HG03457 (cell line): ENCODE data around the gene ALG1.
A peak's percentile ranks its signal among the peaks of the same experiment; 100 is the strongest.
"Not testable (repeated sequence)": the region's sequence is repeated elsewhere in the genome, so short reads cannot be mapped to it uniquely, and the experiment has no call there.

Source experiments
- ATAC-seq: cut with Tn5 transposase; IDR thresholded peaks from one replicate; pipeline ENCODE4 v1.9.1; 2021; ENCODE audit warnings: moderate number of reproducible peaks; ENCODE audit not compliant: unreplicated experiment

The ALG1 gene

DNA sequence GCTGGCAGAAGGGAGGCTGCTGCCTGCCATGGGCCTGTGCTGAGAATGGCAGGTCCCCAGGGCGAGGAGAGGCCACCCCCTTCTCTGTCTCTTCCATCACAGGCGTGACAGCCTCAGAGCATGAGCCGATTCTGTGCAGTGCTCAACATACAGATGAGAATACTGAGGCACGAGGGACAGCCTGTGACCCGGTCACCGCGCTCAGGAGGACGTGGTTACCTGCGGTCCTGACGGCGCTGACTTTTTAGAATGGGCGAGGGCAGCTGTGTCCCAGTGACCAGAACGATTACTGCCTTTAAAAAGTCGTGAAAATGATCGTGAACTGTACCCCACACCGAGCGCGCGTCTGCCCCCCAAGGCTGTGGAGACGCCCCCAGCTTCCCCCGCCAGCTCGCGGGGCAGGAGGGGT is 25.4 kb downstream of the ALG1 start:
- ATAC-seq = not testable (repeated sequence)

DNA sequence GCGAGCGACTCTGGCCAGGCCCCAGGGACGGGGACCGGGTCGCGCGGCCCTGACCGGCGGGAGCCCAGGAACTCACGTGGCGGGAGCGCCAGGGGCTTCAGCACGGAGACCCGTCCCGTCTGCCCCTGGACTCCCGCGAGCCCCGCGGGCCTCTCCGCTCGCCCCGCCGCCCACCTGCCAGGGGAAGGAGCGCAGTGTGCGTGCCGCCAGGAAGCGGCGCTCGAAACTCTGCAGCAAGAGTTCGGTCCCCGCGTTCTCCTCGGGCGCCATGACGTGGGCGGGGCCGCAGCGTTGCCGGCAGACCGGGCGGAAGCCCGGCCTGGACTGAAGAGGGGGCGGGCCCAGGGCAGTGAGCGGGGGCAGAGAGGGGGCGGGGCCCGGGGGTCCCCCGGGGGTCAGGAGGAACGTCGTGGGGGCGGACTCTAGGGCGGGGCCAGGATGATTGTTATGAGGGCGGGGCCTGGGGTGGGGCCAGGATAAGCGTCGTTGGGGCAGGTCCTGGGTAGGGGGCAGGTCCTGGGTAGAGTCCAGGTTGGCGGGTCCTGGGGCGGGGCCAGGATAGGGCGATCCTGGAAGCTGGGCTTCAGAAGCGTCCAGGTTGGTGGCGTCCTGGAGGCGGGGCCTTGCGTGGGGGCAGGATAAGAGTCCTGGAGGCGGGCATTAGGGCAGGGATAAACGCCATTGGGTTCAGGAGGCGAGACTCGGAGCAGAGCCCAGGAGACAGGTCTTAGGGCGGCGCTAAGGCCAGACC is 26.0 kb downstream of the ALG1 start, which contains the start of gene EEF2KMT:
Gene EEF2KMT, minus strand, starts transcription at position 326 of the 751 bp plus-strand sequence. Its CDS starts 56 bp downstream, at position 270.
- peak; percentile 98 for ATAC-seq

DNA sequence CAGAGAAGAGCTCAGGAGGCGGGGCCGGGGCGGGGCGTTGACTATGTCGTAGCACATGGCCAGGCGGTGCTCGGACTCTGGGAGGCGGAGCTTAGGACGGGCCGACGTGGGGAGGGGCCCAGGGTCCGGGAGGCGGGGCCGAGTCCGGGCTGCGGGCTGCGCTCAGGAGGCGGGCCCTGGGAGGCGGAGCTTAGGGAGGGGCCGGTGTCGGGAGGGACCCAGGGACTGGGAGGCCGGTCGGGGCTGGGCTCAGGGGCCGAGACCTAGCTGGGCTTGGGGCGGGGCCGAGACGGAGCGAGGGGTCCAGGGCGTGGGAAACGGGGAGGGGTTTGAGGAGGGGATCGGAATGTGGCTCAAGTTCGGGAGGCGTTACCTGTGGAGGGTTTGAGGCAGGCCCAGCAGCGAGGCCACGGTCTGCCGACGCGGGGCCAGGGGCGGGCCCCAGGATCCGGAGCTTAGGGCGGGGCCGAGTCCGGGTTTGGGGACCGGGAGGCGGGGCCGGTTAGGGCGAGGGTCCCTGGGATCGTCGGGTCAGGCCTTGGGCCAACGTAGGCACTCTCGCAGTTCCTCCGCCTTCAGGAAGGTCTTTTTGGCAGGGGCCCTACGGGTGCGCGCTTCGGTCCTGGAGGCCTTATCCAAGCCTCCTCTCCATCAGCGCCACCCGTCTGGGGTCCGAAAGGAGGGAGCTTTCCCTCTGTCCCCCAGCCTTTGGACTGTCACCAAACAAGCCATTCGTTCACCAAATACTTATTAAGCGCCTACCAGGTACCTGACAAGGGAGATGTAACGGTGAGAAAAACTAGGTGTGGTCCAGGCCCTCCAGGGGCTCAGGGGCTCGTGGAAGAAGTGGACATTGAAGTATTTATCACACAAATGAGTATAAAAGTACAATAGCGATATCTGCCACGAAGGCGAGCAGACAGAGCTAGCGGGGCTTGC is 26.8 kb downstream of the ALG1 start:
- ATAC-seq = peak; percentile 43

DNA sequence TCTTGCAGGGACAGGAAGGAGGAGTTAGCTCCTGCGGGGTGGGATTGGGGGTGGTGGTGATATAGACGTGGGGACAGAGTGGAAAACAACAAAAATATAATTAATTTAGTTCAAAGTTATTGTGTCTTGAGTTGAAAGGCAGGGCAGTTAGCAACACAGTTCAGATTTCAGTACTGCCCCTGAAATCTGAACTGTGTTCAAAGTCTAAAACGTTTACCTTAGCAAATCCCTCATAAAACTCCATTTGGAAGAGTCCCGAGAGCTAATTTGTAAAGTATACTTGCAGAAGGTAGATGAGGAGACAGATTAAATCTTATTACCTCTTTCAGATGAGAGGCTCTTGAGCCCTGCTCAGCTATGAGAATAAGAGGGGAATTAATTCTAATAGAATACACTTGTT is 27.5 kb downstream of the ALG1 start:
- ATAC-seq = not testable (repeated sequence)

DNA sequence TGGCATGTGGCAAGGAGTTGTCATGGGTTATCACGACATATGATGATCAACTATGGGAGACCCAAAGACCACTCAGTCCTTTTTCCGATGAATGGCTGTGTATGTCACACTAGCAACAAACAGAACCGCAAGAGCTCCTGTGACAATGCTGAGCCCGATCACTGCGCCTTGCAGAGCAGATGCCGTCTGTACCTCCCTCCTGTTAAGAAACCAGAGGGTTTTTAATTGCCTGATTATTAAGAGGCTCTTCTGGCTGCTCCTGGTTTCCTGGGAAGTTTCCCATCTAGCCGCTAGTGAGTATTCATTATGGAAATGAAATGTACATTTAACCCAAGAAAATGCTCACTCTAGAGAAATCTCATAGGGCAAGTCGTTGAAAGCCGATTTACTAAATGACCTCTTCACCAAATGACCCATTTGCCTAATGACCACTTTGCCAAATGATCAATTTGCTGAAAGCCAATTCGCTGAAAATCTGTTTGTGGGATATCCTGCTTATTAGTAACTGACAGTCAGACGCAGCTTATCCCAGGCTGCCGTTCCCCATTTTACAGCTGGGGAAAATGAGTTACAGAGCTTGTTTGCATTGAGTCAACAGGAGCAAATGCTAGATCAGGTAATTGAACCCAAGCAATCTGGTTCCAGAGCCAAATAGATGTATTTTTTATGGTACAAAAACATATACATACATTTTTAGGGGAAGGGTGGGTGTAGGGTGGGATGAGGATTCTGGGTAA is 31.8 kb downstream of the ALG1 start:
- not testable (repeated sequence) for ATAC-seq

DNA sequence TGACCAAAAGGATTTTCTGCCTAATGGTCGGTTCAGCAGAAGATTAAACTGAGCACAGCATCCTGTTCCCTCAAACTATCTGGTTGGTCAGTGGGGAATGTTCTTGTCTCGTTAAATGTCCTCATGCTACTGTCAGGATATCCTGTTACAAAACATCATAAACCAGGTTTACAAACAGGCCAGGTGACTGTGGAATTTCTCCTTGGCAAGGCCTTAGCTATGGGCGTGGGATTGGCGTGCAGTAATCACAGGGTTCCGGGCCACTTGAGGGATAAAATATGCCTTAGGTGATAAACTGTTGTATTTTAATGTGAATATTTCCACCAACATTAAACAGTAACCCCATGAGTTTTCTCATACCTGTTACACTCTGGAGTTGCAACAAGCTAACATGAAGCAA is 33.4 kb downstream of the ALG1 start:
- ATAC-seq = not testable (repeated sequence)

DNA sequence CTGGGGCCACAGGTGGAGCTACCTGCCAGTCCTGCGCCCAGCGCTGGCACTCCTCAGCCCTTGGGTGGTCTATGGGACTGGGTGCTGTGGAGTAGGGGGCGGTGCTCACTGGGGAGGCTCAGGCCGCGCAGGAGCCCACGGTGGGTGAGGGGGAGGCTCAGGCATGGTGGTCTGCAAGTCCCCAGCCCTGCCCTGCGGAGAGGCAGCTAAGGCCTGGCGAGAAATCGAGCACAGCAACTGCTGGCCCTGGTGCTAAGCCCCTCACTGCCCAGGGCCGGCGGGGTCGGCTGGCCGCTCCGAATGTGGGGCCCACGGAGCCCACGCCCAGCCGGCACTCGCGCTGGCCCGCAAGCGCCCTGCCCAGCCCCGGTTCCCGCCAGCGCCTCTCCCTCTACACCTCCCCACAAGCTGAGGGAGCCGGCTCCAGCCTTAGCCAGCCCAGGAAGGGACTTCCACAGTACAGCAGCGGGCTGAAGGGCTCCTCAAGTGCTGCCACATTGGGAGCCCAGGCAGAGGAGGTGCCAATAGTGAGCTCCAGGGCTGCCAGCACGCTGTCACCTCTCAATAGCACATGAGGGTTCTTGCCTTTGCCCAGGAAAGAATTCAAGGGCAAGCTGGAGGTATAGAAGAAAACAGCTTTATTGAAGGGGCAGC is 37.0 kb downstream of the ALG1 start:
- no peak for ATAC-seq

DNA sequence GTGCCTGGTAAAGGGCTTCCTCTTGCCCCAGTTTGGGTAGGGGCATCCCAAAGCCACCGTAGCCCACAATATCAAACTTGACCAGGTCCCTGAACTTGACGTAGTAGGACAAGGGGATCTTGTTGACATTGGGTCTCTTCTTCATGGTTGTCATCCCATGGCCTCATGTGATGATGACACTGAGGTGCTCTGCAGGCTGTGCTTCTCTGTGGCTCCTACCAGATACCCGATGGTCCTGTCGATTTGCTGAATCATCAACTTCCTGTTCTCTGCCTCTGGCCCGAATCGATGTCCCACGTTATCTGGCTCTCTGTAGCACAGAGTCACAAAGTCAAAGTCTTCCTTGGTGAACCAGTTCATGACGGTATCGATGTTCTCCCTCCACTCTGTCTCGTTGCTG is 39.3 kb downstream of the ALG1 start:
- ATAC-seq = not testable (repeated sequence)

DNA sequence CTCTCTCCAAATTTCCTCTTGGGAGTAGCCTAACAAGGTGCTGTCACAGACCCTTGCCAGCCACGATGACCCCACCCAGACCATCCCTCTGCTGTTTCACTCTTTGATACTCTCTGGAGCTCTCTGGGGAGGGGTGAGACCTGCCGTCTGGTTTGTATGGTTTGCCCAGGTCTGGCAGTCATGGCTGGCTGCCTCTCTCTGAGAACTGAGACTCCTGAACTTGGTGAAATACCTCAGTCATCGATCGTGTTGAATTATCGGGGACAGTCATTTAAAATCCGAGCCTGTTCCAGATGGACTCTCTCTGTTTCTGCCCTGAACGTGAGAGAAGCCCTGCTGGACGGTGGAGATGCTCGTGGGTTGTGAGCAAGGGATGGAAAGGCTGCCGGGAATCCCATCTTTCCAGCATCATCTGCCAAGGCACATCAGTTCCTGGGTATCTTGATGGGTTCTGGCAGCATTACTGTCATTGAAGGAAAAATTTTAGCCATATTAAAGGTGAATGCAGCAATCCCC is 45.2 kb downstream of the ALG1 start:
- ATAC-seq = not testable (repeated sequence)

DNA sequence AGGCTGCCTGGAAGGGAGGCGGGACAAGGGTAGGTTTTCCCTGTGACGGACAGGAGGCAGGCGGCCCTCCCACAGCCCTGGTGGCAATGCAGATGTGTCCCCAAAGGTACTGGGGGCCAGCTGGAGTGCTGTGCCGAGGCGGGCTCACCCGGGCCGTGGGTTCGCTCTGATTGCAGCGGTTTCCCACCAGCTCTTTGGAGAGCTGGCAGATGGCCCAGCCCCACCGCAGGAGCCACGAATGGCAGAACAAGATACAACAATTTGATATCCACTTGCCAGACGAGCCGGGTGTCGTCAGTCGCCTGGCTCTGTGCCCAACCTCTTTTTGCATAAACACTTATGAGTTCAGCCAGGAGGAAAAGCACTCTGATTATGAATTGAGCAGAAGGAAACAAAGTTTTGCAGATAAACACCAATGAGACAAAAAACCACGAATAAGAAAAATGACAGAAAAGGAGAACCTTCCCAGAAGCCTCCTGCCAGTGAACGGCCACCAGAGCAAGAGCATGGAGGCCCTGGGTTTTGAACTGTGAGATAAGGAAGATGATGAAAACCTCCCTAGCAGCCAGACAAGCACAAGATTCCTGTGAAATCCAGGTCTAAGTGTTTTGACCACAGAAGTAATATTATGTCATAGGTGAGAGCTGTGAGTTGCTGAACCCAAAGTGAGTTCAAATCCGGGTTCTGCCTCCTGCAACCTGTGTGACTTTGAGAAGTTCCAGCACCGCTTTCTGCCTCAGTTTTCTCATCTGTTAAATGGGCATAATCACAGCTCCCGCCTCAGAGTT is 45.9 kb downstream of the ALG1 start:
- ATAC-seq = not testable (repeated sequence)

DNA sequence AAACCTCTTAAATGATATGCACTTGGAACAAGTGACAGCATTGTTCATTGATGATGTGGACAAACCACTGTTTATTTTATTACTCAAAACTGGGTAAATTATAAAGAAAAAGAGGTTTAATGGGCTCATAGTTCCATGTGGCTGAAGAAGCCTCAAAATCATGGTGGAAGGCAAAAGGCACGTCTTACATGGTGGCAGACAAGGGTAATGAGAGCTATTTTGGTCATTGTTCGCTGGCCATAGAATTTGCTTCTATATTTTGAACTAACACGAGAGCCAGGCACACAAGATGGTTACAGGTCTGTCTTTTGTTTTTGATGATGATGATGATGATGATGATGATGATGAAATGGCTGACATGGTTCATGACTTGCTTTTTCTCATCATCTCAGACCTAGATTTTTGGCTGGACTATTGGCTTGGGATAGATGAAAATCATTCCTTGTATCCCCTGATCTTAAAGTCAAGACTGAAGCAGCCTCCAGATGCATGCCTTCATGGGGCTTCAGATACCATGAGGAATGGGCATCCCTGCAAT is 59.9 kb downstream of the ALG1 start:
- ATAC-seq = not testable (repeated sequence)

DNA sequence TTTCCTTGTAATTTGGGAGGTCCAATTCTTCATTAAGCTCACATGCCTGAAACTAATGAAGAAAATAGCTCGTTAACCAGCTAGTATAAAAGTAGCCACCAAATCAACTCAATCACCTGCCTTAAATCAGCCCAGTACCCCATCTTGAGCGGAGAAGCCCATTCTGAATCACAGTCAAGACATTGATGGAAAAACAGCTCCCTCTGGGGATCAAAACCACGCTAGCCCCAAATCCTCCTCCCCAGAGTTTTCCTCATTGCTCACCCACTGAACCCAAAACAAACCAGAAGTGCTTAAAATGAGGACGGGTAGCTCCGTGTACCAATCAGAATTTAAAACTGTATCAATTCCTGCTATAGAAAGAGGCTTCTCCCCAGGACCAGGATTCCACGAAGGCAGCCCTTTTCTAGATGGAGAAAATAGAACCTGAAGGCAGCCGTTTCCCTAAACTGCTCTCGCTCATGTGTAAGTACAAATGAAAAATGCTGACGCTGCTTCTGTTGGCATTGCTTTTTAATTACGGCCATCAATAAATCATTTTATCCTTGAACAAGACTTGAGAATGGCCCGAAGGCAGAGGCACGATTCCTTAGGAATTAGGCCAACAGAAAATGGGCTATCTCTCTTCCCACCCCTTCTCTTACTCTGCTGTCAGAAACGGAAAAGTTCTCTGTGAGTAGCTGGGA is 61.4 kb downstream of the ALG1 start:
- ATAC-seq = not testable (repeated sequence)

DNA sequence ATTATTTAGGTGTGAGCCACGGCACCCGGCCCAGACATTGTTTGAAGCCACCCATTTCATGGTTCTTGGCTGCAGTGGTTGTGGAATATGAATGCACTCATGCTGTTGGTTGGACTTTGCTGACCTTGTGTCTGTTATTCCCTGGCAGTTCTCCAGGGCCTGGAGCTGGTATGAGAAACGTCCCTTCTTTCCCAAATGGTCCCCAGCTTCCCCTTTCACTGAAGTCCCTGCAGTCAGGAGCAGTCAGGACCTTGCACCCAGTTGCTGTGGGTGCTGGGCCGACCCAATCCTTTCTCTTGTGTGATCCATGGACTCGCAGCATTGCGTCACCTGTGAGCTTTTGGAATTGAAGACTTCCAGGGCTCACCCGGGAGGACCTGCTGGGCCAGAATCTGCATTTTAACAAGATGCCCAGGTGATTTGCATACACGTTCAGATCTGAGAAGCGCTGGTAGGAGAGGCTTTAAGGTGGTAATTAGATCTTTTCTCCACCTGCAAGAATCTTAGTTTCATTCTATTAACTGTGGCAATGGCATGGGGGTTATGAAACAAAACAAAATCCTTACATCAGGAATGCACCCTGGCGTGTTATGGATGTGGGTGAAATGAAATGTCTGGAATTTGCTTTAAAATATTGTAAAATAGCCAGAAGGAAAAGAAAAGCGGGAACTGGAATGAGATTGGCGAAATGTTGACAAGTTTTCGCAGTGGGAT is 63.3 kb downstream of the ALG1 start:
- ATAC-seq = not testable (repeated sequence)
